Spinal cord (tissue), 10 donors: ENCODE measurements around the gene PATJ. TPM values are rescaled to one million over a fixed set of nuclear protein-coding genes. Genes with fewer than 3 reads are reported as not detected.
"Not testable (repeated sequence)": the region's sequence is repeated elsewhere in the genome, so short reads cannot be mapped to it uniquely, and the experiment has no call there.

Experiments
- DNase-seq, 6 donors: peaks; one replicate each; pipeline versions ENCODE4 v3.0.0 to v3.0.0-alpha.2; 2013 to 2015; ENCODE audit warnings: low spot score in 6 of 6, low read depth in 4 of 6
- H3K27ac ChIP-seq: one replicate; pipeline ENCODE4 v1.5.1; 2013; ENCODE audit warnings: low read depth, low read length, control low read depth
- H3K27me3 ChIP-seq: one replicate; pipeline ENCODE4 v1.6.1; 2013; ENCODE audit warnings: low read length; ENCODE audit not compliant: control insufficient read depth, insufficient read depth
- H3K36me3 ChIP-seq: one replicate; pipeline ENCODE4 v1.6.1; 2013; ENCODE audit warnings: low read length; ENCODE audit not compliant: control insufficient read depth, insufficient read depth
- H3K4me1 ChIP-seq: one replicate; pipeline ENCODE4 v1.6.1; 2013; ENCODE audit warnings: low read length; ENCODE audit not compliant: control insufficient read depth, insufficient read depth
- H3K4me3 ChIP-seq: one replicate; pipeline ENCODE4 v1.5.1; 2013; ENCODE audit warnings: low read depth, low read length, control low read depth
- H3K9me3 ChIP-seq: one replicate; pipeline ENCODE4 v1.6.1; 2013; ENCODE audit warnings: low read length; ENCODE audit not compliant: control insufficient read depth, insufficient read depth
- WGBS: methylation state at CpG from one replicate; pipeline ENCODE4 v1.1.5; 2013; ENCODE audit warnings: missing lambda C conversion rate; ENCODE audit not compliant: insufficient coverage; 5-methylcytosine and 5-hydroxymethylcytosine counted together
- polyA plus RNA-seq, 2 donors: library from polyadenylated mRNA; unstranded; fragments of 120-200 nt; gene quantifications; one replicate each; pipeline ENCODE4 v1.2.1, GENCODE V29; 2013; ENCODE audit not compliant: insufficient read length in 2 of 2
- total RNA-seq, 2 donors: library from RNA; depleted of rRNA in 1 of 2; stranded (reverse); fragments of 120-200 nt in 1 of 2; fragments of >200 nt in 1 of 2; gene quantifications; one replicate each; pipeline versions ENCODE4 v1.2.3 to v1.2.4, GENCODE V29; 2013 to 2014
- donor health status: healthy.

PATJ gene
- total and polyA plus RNA-seq, 4 donors: 18.8 to 58.2 (median 37.8) TPM

DNA sequence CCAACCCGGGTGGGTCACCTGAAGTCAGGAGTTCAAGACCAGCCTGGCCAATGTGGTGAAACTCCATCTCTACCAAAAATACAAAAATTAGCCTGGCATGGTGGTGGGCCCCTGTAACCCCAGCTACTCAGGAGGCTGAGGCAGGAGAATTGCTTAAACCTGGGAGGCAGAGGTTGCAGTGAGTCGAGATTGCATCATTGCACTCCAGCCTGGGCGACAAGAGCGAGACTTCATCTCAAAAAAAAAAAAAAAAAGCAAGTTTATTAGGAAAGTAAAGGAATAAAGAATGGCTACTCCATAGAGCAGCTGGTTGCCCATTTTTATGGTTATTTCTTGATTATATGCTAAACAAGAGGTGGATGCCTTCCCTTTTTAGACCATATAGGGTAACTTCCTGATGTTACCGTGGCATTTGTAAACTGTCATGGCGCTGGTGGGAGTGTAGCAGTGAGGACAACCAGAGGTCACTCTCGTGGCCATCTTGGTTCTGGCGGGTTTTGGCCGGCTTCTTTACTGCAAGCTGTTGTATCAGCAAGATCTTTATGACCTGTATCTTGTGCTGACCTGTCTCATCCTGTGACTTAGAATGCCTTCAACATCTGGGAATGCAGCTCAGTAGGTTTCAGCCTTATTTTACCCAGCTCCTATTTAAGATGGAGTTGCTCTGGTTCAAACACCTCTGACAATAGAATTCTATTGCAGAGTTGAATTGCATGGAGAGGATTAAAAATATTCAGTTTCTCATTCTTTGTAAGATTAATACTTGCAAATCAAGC, 224.4 kb downstream of the PATJ start:
- H3K4me3 ChIP-seq, H3K27ac ChIP-seq, H3K36me3 ChIP-seq, H3K27me3 ChIP-seq, DNase-seq, H3K9me3 ChIP-seq, H3K4me1 ChIP-seq: not testable (repeated sequence)
- 89% methylated on average over 5 of the region's 9 CpGs for WGBS

DNA sequence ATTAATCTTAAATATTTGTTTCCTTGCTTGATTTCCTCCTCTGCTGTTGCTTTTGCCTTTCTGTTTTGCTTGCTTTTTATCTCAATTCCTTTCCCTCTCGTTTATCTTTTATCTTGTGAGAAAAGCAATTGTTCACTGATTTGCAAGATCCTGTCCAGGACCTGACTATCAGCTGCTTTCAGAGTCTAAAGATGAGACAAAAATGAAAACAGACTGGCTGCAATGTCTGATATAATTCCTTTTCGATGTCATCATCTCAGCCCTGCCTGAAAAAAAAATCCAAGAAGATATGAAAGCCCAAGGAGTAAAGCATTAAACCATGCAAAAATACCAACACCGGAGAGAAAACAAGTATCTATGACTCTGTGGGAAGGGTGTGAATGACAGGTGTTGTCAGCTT, 225.5 kb downstream of the PATJ start:
- no CpG with 5 or more reads among the region's 3 CpGs for WGBS
- no peaks in the 10 kb centered on the region for H3K36me3 ChIP-seq
- H3K27me3 ChIP-seq: no peaks in the 10 kb centered on the region
- H3K4me3 ChIP-seq: no peak overlapping the region
- DNase-seq: no peak
- H3K4me1 ChIP-seq: no peaks in the 10 kb centered on the region
- peaks cover 1% of the 10 kb centered on the region for H3K9me3 ChIP-seq
- H3K27ac ChIP-seq: no peak overlapping the region

DNA sequence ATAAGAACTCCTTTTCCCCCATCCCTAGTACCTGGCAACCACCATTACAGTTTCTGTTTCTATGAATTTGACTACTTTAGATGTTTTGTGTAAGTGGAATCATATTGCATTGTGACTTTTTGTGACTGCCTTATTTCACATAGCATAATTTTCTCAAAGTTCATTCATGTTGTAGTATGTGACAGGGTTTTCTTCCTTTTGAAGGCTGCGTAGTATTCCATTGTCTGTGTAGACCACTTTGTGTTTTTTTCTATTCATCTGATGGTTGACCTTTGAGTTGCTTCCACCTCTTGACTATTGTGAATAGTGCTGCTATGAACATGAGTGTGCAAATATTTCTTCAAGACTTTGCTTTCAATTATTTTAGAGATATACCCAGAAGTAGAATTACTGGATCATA, 226.6 kb downstream of the PATJ start:
- Histone ChIP-seq H3K4me3 (no peak overlapping the region), H3K9me3 (peaks cover 1% of the 10 kb centered on the region), H3K27ac (no peak overlapping the region), H3K27me3 (no peaks in the 10 kb centered on the region), H3K4me1 (no peaks in the 10 kb centered on the region), H3K36me3 (no peaks in the 10 kb centered on the region)
- no CpG with 5 or more reads among the region's 1 CpG for WGBS
- DNase-seq: no peak

DNA sequence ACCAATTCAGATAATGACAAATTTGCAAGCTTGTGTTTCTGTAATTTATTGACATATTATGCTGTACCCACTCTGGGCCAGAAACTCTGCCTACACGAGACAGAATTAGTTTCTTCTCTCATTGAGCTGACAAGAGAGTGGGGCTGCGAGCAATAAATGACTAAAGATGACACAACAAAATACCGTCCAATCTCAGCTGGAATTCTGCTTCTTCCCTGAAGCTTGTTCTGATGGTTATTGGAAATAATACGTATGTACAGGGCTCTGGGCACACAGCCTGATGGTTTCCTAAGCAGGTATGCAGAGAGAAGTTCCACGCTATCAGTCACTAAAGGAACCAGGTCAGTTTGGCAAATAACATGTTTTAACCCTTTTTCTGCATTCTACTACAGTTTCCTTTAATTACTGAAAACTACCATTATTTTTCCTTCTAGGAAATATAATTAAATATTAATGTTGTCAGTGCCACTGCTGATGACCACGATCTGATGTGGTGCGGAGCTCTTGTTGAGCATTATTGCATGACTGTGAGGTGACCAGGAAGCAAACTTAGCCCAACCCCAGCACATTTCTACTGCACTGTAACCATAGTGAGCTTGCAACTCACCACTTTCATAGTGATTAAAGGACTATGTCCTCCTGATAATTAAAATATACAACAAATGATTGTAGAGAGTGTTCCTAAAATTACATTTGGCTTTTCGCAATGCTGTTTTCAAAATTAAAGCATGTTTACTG, 231.0 kb downstream of the PATJ start:
- Histone ChIP-seq H3K4me3 (no peak overlapping the region), H3K9me3 (peaks cover 1% of the 10 kb centered on the region), H3K36me3 (no peaks in the 10 kb centered on the region), H3K4me1 (no peaks in the 10 kb centered on the region), H3K27me3 (no peaks in the 10 kb centered on the region), H3K27ac (no peak overlapping the region)
- DNase-seq: peak in 1 of 6 donors; percentile 43
- WGBS: no CpG with 5 or more reads among the region's 8 CpGs

DNA sequence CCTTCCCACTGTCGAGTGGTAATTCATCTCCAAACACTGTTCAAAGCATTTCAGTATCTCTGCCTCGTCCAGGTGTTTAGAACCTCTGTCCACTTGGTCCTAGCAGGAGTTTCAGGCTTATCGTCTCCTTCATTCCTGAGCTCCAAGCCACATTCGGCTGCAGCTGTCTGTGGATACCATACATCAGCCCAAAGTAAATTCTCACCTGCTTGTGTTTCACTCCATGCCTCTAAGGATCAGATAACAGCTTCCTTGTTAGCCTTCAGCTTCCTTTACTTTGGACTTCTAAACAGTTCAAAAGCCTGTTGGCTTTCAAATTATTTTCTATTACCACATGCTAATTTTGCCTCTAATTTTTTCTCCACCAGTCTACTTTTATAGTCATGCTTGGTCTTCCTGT, 233.4 kb downstream of the PATJ start:
- DNase-seq: no peak

GRCh38 chr1:61976566-61976965, 234.3 kb downstream of the PATJ start:
- Histone ChIP-seq H3K4me3 (no peak overlapping the region), H3K36me3 (no peaks in the 10 kb centered on the region), H3K27ac (no peak overlapping the region), H3K9me3 (no peaks in the 10 kb centered on the region), H3K27me3 (no peaks in the 10 kb centered on the region), H3K4me1 (no peaks in the 10 kb centered on the region)
- no CpG with 5 or more reads among the region's 4 CpGs for WGBS
- no peak for DNase-seq

More for the DNA sequence above, 233.4 kb downstream of the PATJ start:
- Histone ChIP-seq H3K27me3 (no peaks in the 10 kb centered on the region), H3K36me3 (no peaks in the 10 kb centered on the region), H3K4me1 (no peaks in the 10 kb centered on the region), H3K9me3 (no peaks in the 10 kb centered on the region), H3K27ac (no peak overlapping the region), H3K4me3 (no peak overlapping the region)
- WGBS: 86% methylated on average over 4 of the region's 4 CpGs

GRCh38 chr1:61978796-61979195, 236.5 kb downstream of the PATJ start:
- H3K36me3 ChIP-seq: no peaks in the 10 kb centered on the region
- H3K4me1 ChIP-seq: no peaks in the 10 kb centered on the region
- peak in 2 of 6 donors; percentile 13 to 81 for DNase-seq
- H3K4me3 ChIP-seq: no peak overlapping the region
- H3K9me3 ChIP-seq: no peaks in the 10 kb centered on the region
- no peaks in the 10 kb centered on the region for H3K27me3 ChIP-seq
- H3K27ac ChIP-seq: no peak overlapping the region

DNA sequence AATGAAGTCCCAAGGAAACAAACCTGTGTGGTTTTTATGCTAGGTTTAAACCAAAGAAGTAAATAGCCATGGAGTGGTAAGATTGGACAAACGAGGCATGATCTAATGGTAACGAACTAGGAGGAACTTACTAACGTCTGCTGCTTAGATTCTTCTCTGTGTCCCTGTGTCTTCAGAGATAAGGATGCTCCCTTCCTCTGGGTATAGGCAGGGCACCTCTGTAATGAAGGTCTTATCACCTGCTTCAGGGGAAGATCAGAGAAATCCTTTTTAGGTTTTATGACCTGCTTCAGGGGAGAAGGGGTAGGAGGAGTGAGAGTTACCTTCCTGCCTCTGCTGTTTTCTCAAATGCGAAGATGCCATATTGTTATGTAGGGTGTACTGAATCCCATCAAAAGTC, 237.4 kb downstream of the PATJ start:
- 97% methylated on average over 4 of the region's 4 CpGs for WGBS
- no peaks in the 10 kb centered on the region for H3K4me1 ChIP-seq
- H3K36me3 ChIP-seq: no peaks in the 10 kb centered on the region
- no peak overlapping the region for H3K4me3 ChIP-seq
- H3K27me3 ChIP-seq: no peaks in the 10 kb centered on the region
- no peaks in the 10 kb centered on the region for H3K9me3 ChIP-seq
- DNase-seq: no peak
- no peak overlapping the region for H3K27ac ChIP-seq

DNA sequence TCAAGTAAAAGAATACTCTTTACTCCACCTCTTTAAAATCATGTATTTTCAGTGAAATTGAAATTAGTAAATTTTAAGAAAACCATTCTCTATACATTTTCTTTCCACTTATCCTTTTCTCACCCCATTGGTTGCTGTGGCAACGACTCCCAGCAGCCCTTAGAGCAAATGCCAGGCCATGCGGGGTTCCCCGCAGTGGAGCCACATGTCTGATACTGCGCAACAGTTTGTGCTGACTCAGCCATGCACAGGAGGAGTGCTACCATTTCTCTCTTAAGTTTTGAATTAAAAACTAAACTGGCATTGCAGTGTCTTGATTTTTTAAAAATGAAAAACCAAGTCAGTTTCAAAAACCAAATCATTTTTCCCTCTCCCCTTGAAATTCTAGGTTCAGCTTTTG, 238.3 kb downstream of the PATJ start:
- peak in 3 of 6 donors; percentile 18 to 84 (median 72) for DNase-seq
- Histone ChIP-seq H3K4me1 (no peaks in the 10 kb centered on the region), H3K36me3 (no peaks in the 10 kb centered on the region), H3K9me3 (no peaks in the 10 kb centered on the region), H3K4me3 (no peak overlapping the region), H3K27ac (no peak overlapping the region), H3K27me3 (no peaks in the 10 kb centered on the region)
- 34% methylated on average over 4 of the region's 4 CpGs for WGBS
